GM19035 (cell line): Measurements from ENCODE around the gene PPP2R5D.
"Not testable (repeated sequence)": the region's sequence is repeated elsewhere in the genome, so short reads cannot be mapped to it uniquely, and the experiment has no call there.

ENCODE experiments used
- ATAC-seq: cut with Tn5 transposase; IDR thresholded peaks from one replicate; pipeline ENCODE4 v1.9.1; 2021; ENCODE audit not compliant: unreplicated experiment

The PPP2R5D gene

GRCh38 chr6:42988486-42989020 is 4.2 kb downstream of the PPP2R5D start:
- ATAC-seq = no peak

GRCh38 chr6:42989923-42990322 is 5.6 kb downstream of the PPP2R5D start:
- no peak for ATAC-seq

- no peak for ATAC-seq
These were observed 9.1 kb downstream of the PPP2R5D start for GRCh38 chr6:42993445-42993844.

- ATAC-seq = no peak
These were observed 12.1 kb downstream of the PPP2R5D start for GRCh38 chr6:42996513-42996912.

GRCh38 chr6:42998205-42998604 is 13.8 kb downstream of the PPP2R5D start:
- not testable (repeated sequence) for ATAC-seq

- ATAC-seq = no peak
These were observed 17.5 kb downstream of the PPP2R5D start for GRCh38 chr6:43001843-43002242.

GRCh38 chr6:43005844-43006243 is 21.5 kb downstream of the PPP2R5D start:
- ATAC-seq = no peak

GRCh38 chr6:43006251-43006650 is 21.9 kb downstream of the PPP2R5D start:
- no peak for ATAC-seq

GRCh38 chr6:43007126-43007525 is 22.8 kb downstream of the PPP2R5D start:
- ATAC-seq = no peak

GRCh38 chr6:43009124-43009523 is 24.8 kb downstream of the PPP2R5D start:
- no peak for ATAC-seq

- no peak for ATAC-seq
These were observed 26.8 kb downstream of the PPP2R5D start for GRCh38 chr6:43011207-43011606.

- no peak for ATAC-seq
These were observed 28.0 kb downstream of the PPP2R5D start for GRCh38 chr6:43012364-43012763.

- ATAC-seq = no peak
These were observed 28.9 kb downstream of the PPP2R5D start for GRCh38 chr6:43013097-43013842.

GRCh38 chr6:43013843-43014433 is 29.6 kb downstream of the PPP2R5D start, which contains the start of the genes KLHDC3 and MEA1:
TSS of gene KLHDC3 (plus strand) at chr6:43014249. CDS start at chr6:43017193, 2,944 bp downstream.
TSS of gene MEA1 (minus strand) at chr6:43013946. CDS start at chr6:43013813, 133 bp downstream.
- peak; percentile 90 for ATAC-seq

- ATAC-seq = peak; percentile 3
These were observed 30.1 kb downstream of the PPP2R5D start for GRCh38 chr6:43014434-43014909.

- no peak for ATAC-seq
These were observed 32.0 kb downstream of the PPP2R5D start for GRCh38 chr6:43016176-43016942.

GRCh38 chr6:43016943-43017334 is 32.6 kb downstream of the PPP2R5D start:
- ATAC-seq = no peak

- ATAC-seq = no peak
These were observed 34.8 kb downstream of the PPP2R5D start for GRCh38 chr6:43019152-43019551.

- ATAC-seq = no peak
These were observed 35.8 kb downstream of the PPP2R5D start for GRCh38 chr6:43020052-43020705.

GRCh38 chr6:43020847-43021246 is 36.5 kb downstream of the PPP2R5D start:
- ATAC-seq = no peak
